Hematopoietic multipotent progenitor cell treated with erythropoietin and hydrocortisone succinate and interleukin-3 and kit ligand, for 6 days (in vitro differentiated cells): ENCODE measurements around the gene SYNC.

ENCODE experiments used
- DNase-seq: peaks from one replicate; pipeline ENCODE4 v3.0.0-alpha.2; 2015

The SYNC gene

DNA sequence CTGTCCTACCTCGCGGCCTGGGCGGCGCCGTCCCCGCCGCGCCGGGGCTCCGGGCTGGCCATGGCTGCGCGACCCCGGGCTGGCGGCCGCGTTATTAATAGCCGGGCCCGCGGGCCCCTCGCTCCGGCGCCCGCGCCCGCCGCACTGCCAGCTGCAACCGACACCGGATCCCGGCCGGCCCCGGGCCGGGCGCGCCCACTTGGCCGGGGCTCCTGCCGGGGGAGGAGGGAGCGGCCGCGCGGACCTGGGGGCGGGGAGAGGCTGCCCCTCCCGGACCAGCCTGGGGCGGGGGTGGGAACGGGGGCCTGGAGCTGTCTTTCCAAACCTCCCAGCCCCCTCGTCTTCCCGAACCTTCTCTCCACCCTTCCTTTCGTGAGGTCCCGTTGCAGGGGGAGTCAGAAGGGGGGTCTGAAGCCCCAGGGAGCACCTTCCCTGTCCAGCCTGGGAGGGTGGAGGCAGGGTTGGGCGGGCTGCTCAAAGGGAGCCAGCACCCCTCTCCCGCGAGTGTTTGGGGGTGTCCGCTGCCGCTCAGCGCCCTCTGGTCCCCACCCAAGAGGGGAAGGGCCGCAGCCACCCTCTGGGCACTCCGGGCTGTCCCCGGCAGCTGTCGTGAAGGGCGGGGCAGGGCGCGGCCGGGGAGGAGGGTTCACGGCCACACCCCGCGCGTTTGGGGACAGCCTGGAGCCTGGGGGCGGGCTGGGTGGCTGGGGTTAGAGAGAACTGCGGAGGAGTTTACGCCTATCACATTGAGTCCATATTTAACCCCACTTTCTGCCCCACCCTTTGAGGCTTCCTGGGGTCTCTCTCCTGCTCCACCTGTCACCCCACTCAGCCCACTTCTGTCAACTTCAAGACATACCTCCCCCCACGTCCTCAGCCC is at the start of gene SYNC:
Gene SYNC (minus strand): TSS at position 172 of the 880 bp plus-strand sequence. CDS start 110 bp downstream, at position 62.
- DNase-seq: peak; percentile 91

DNA sequence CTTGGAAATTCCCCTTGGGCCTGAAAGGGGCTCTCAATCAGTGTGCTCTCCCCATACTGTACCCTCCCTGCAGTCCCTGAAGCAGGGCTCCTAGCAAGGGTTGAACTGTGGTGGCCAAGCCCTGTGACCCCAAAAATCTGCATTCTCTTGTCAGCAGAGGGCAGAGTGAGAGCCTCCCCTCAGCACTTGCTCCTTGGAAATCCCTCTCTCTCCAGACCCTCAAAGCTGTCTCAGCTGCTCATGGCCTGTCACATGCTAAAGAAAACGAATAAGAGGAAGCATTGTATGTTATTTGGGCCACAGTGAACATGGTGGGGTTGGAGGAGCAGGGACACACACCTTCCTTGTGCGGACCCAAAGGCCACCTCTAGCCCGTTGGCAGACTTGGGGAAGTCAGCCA is 47.2 kb upstream of the SYNC start:
- peak; percentile 54 for DNase-seq

DNA sequence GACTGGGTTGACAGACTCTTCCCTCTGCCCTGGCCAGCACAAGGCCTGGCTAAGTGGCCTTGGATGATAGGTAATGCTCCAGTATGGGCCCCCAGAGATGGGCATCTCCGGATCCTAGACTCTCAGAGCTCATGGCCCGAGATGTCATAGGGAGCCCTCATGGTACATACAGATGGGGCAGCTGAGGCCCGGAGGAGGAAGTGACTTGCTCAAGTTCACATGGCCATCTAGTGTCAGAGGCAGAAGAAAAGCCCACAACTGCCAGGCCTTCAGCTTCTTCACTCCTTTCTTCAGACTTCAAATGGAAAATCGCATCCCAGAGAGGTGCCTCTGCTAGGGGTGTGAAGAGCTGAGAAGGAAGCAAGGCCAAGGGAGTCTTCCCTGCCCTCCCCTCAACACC is 46.8 kb upstream of the SYNC start:
- no peak for DNase-seq

DNA sequence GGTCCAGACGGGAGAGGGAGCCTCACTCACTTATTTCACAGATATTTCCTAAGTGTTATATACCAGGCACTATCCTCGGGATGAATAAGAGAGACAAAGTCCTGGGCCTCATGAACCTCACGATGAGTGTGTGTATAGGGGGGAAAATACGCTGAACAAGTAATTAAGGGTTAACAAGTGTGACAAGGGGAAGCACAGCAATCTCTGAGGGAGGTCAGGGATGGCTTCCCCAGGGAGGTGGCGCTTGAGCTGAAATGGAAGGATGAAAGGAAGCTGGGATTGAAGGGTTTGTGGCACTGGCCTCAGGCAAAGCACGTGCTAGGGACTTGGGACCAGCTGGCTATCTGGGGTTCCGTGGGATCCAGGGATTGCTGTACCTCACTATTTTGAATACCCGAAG is 46.4 kb upstream of the SYNC start:
- DNase-seq: no peak

DNA sequence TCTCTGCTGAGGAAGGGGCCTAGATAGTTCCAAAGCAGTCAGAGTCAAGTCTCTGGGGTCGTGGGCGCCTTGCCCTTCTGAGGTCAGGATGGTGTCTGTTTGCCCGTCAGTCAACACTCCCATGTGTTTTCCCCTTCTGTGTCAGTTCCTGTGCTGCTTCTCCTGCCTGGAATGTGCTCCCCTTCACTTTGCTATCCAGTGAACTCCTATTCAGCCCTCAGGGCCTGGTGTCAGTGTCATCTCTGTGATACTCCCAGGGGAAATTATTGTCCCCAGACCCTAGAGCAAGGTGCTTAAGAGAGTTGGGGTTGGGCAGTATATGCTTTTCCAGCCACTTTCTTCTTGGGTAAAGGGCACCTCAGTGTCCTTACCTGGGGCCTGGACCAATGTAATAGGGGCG is 45.8 kb upstream of the SYNC start:
- DNase-seq: no peak

GRCh38 chr1:32746130-32746529 is 43.6 kb upstream of the SYNC start:
- no peak for DNase-seq

GRCh38 chr1:32744071-32744425 is 41.5 kb upstream of the SYNC start:
- DNase-seq: no peak

GRCh38 chr1:32743380-32744070 is 41.0 kb upstream of the SYNC start:
- DNase-seq: no peak

- no peak for DNase-seq
These were observed 40.4 kb upstream of the SYNC start for GRCh38 chr1:32742956-32743355.

DNA sequence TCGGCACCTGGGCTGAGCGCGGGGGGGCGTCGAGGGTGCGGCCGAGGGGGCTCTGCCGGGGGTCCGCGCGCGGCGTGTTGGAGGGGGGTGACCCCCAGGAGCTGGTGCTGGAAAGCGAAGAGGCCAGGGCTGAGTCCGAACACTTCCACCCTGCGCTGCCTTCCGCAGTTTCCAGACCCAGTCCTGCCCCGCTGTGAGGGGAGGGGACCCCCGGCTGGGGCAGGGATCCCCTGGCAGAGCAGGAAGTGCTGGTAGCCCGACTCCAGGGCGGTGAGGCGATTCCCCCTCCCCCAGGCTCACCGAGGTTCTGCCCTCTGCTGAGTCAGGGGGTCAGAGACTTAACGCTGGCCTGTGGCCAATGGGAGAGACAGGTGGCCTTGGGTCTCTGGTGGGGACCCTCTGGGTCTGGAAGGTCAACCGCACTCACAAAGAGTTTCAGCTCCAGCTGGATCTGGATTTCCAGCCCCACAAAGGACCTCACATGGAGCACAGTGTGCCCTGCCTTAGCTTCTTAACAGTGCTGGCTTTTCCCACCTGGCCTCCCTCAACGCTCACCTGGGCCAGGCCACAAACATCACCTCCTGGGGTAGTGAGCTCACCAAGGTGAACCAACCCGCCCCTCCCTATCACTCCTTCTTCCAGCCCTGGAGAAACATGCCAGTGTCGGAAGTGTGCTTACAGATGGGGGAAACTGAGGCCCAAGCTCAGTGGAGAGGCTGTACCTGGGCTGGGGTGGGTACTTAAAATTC is 39.8 kb upstream of the SYNC start:
- DNase-seq: no peak

DNA sequence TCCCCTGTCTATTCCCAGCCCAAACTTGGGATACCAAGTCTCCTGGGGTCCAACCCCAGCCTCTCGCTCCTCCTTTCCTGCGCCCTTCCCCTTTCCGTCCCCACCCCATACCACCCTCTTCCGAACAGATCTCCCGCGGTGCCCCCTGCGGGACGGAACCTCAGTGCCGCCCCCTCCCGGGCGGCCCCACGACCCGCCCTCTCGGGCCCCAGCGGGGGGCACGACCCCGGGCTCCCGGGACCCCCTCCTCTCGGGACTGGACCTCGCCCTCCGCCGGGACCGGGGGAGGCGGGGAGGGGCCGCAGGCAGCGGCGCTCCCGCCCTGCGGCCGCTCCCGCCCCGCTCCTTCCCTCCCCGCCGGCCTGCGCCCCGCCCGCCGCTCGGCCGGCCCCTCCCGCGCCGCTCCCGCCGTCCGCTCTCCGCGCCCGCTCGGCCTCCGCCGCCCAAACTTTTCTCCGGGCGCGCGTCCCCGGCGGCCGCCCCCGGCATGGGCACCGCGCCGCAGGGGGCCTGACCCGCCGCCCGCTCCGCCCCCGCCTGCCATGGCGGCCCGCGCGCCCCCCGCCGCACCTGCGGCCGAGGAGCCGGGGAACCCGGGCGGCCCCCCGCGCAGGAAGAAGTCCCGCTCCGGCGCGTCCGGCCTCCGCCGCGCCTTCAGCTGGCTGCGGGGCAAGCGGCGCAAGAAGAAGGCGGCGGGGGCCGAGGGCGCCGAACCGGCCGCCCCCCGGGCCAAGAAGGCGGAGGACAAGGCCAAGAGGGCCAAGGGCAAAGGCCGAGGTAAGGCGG is 39.0 kb upstream of the SYNC start:
- DNase-seq: peak; percentile 56

DNA sequence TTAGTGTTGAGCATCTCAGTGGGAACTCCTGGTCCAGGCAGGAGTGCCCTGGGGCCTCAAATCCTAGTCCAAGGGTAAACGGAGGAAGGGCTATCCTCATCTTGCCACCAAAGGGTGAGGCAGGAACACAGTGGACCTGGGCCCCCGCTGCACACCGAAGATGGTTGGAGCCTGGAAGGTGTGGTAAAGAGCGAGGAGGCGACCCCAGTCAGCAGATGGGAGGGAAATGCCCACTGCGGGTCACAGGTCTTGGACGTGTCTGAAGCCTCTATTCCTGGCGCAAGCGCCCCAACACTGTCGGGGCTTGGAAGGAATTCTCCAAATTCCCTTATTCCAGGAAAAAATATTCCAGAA is 38.5 kb upstream of the SYNC start:
- DNase-seq: no peak

DNA sequence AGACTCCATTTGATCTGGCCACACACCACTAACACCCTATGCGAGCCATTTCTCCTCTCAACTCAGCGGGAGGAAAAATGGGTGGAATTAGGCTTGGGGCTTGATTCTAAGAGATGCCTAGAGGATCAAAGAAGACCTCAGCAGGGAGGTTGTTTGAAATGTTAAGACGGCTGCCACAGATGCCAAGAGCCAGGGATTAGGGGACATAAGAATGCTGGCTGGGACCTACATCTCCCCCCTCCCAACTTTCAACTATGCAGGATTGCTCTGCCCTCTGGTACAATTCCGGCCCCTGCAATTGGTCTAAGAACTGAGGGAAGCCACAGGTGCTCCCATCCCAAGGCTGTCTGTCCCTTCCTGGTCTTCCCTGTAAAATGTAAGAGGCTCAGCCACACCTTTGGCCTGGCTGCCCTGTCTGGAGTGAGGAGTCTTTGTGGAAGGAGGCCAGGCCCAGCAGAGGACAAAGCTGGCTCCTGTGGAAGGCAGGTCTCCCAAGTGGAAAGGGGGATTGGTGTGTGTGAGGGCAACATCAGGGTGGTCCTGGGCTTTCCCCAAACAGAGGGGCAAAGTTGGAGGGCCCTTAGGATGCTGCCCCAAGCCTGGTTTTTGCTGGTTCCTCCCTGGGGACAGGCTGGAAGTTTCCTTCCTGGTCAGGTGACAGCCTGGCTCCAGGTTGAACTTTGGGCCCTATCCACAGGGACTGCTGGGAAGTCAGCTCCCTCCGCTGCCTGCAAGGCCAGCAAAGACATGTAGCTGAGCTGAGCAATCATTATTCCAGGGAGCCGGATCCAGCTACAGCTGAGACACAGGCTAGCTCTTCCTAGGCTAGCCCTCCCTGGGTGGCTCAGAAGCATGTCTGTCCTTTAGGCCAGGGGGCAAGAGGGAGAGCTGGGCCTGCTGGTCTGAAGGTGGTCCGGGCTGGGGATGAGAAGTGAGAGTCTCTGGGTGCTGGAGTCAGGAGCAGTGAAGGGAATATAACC is 34.5 kb upstream of the SYNC start:
- no peak for DNase-seq

DNA sequence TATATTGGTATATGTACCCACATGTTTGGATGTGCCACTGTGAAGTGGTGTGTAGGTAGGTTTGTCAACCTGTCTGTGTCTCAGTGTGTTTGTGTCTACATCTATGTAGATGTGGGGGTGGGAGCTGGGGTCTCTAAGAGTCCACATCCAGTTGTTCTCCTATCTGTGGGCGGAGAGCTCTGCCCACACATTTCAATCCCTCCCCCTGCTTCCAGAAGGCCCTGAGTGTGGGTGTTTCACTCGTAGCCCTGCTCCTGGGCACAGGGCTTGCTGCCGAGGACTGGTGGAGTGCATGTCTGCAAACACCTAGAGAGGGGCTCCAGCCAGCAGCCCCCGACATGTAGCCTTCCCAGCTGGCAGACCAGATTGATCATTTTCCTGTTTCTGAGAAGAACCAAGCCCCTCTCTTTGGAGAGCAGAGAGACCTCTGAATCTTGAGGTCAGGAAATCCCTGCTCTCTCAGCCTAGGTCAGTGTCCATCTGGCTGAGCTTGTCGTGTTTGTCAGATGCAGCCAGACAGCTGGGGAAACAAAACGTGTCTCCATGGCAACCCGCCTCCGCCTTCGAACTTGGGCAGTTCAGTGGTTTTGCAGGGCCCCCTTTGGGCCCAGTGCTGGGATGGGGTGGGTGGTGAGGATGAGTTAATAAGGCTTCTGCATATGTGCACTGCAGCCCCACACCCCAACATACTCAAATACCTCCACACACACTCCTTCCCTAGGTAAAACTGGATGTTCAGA is 31.2 kb upstream of the SYNC start:
- DNase-seq: no peak

- DNase-seq: no peak
These were observed 26.9 kb upstream of the SYNC start for GRCh38 chr1:32729254-32730046.

- no peak for DNase-seq
These were observed 26.0 kb upstream of the SYNC start for GRCh38 chr1:32728413-32729077.

DNA sequence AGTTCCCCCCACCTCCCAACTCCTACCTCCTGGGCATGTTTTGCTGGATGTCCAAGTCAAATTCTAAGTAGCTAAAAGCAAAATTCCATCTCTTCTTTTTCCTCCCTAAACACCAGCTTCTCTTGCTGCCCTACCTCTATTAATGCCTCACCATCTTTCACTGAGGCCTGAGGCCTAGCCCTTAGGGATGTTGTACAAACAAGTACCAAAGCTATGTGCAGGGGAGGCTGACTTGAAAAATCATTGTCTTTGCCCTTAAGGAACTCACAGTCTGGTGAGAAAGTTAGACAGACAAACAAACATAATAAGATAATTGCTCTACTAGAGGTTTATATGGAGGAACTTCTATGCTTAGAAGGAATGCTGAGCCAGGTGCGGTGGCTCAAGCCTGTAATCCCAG is 25.3 kb upstream of the SYNC start:
- no peak for DNase-seq

- no peak for DNase-seq
These were observed 23.0 kb upstream of the SYNC start for GRCh38 chr1:32725615-32725982.
